Embryonic facial prominence (tissue), 1 donor: ENCODE measurements around the gene MRPL39.
"Not testable (repeated sequence)": the region's sequence is repeated elsewhere in the genome, so short reads cannot be mapped to it uniquely, and the experiment has no call there.

ENCODE experiments used
- DNase-seq: peaks from one replicate; pipeline ENCODE4 v3.0.0-alpha.2; 2016; ENCODE audit errors: extremely low spot score

MRPL39 gene

GRCh38 chr21:25607151-25608043, at the start of gene MRPL39:
Gene MRPL39 (minus strand): TSS chr21:25607481. CDS start chr21:25607475, 6 bp downstream.
- peak; percentile 78 for DNase-seq

DNA sequence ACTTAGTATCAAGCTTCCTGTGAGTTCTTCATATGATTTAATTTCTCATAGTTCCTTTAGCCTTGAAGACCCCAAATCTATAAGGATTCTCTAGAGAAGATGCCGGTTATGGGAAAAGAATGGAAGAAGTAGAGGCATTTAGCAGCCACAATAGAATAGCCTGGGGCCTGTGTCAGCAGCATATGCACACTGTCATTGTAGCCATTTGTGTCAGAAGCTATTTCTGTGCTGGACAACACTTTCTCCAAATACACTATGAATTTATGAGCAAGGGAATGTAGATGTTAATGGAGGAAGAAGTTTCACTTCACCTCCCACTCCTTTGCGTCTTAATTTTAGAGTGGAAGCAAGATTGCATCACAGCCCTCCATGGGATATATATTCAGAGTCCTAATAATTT, 49.1 kb upstream of the MRPL39 start:
- no peak for DNase-seq

GRCh38 chr21:25649146-25649545, 41.9 kb upstream of the MRPL39 start:
- DNase-seq: no peak

DNA sequence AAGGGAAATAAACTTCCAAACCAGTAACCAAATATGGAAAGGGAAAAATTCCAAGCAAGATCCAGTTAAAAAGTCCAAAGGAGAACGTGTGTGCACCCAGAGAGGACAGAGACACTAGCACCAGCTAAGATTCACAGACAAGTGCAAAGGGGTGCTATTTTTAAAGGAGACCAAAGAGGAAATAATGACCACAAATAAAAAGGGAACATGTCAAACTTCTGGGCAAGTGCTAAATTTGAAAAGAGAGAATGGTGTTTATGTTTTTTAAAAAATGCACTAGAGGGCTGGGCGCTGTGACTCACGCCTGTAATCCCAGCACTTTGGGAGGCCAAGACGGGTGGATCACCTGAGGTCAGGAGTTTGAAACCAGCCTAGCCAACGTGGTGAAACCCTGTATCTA, 40.4 kb upstream of the MRPL39 start:
- DNase-seq: no peak

DNA sequence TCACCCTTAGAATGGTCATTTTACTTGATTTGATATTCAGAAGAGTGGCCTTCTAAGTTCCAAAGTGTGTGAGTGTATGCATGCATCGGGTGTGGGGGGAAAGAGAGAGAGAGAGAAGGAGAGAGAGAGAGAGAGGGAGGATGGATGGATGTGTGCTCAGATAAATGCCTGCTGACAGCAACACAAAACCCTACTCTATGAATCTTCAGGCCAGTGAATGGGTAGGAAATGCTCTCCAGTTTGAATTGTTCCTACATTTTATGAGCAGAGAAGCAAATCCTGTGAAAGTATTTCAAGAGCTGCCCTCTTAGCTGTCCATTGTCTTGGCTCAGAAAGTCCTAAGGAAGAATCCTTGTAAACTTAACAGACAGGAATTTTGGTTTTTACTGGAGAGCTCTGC, 39.2 kb upstream of the MRPL39 start:
- no peak for DNase-seq

- no peak for DNase-seq
These were observed 36.2 kb upstream of the MRPL39 start for GRCh38 chr21:25643486-25643885.

- DNase-seq: no peak
These were observed 33.6 kb upstream of the MRPL39 start for GRCh38 chr21:25640943-25641292.

GRCh38 chr21:25640202-25640942, 33.1 kb upstream of the MRPL39 start:
- no peak for DNase-seq

DNA sequence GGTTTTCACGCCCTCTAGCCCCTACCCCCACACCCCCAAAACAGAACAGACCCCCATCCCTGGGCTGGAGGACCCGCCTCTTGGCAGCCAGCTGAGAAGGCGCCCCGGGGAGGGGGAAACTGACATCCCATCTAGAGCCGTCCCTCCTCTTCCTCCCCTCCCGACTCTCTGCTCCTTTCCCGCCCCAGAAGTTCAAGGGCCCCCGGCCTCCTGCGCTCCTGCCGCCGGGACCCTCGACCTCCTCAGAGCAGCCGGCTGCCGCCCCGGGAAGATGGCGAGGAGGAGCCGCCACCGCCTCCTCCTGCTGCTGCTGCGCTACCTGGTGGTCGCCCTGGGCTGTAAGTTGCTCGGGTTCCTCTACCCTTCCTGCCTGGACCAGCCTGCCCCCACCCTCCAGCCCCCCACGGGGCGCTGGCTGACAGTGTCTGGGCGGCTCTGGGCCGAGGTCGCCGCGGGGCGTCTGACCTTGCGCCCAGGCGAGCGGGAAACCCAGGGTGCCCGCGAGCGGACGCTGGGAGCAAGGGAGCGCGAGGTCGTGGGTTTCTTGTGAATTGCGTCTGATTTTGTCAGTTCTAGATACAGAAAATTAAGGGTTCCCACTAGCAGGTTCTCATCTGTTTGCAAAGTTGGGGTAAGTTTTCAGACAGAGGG, 32.4 kb upstream of the MRPL39 start:
- no peak for DNase-seq

- DNase-seq: peak; percentile 41
These were observed 31.6 kb upstream of the MRPL39 start, which contains the start of gene JAM2 for GRCh38 chr21:25638660-25639550. Gene JAM2 (plus strand): TSS chr21:25639258. CDS start chr21:25639822, 564 bp downstream.

GRCh38 chr21:25637851-25638659, 30.8 kb upstream of the MRPL39 start:
- DNase-seq: no peak

DNA sequence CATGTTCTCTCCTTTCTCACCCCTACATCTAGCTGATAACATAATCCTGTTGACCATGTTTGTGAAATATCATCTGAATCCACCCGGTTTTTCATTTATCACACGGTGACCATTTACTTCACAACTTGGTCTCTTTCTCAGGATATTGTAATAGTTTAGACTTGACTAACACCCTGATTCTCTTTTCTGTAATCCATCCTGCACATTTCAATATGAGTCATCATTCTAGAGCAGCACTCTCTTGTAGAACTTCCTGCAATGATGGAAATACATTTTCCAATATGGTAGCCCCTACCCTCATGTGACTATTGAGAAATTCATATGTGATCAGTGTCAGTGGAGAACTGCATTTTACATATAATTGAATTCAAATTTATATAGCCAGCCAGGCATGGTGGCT, 29.4 kb upstream of the MRPL39 start:
- no peak for DNase-seq

DNA sequence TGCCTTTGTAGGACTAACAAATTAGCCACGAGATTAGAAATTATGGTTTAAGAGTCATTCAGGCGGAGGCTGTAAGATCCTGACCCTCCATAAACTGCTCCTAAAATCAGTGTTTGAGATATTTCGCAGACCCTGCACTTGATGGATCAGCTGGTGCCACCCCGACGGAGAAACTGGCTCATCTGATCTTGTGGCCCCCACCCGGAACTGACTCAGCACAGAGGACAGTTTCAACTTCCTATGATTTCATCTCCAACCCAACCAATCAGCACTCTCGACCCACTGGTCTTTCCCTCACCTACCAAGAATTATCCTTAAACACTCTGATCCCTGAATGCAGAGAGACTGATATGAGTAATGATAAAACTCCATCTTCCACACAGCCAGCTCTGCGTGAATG, 28.0 kb upstream of the MRPL39 start:
- no peak for DNase-seq

DNA sequence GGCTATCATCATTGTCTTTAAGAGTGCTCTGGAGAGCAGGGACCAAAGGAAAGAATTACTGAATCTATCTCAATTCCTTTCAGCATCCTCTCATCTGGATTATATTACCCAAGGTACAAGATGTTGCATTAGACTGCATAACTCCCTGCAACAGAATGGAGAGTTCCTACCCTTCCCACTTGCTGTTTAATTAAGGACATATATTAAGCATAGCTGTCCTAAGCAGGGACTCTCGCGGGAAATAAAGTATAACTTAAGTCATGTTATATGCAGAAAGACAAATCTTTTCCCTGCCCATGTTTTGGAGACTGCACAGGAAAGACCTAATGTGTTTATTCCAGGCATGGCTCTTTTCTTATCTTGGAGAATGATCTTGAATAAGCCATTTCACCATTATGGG, 25.0 kb upstream of the MRPL39 start:
- DNase-seq: no peak

DNA sequence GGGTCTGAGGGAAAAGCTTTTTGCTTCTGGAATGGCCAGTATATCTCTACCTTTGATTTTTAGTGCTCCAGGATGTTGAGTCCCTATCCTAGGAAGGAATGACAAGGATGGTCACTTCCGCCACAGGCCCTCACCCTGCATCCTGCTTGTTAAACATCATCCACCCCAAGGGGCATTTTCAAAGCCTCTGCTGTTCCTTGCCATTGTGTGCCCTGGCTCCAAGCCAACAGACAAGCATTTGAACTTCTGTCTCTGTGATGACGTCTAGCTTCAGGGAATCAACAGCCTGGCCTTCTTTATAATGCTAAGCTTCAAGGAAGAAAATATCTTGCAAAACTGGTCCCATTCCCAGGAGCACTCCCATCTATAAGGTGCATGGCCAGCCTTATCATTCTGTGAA, 19.5 kb upstream of the MRPL39 start:
- DNase-seq: no peak

- DNase-seq: not testable (repeated sequence)
These were observed 18.7 kb upstream of the MRPL39 start for GRCh38 chr21:25625776-25626555.

DNA sequence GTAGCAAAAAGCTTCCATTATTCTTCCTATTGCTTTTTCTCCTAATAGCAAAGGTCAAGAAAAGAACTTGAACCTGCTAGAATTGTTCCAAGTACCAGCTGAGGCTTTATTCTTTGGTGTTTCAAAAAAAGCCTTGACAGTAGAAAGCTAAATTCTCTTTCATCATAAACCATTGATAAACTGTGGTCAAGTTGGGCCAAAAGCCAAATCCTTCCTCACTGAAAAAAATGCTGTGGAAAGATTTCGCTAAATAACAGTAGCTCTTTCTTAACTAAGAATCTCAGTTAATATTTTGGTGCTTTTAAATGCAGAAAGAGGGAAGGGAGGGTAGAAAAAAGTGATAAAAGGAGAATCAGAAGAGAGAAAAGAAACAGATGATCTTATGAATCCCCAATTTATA, 17.8 kb upstream of the MRPL39 start:
- no peak for DNase-seq

DNA sequence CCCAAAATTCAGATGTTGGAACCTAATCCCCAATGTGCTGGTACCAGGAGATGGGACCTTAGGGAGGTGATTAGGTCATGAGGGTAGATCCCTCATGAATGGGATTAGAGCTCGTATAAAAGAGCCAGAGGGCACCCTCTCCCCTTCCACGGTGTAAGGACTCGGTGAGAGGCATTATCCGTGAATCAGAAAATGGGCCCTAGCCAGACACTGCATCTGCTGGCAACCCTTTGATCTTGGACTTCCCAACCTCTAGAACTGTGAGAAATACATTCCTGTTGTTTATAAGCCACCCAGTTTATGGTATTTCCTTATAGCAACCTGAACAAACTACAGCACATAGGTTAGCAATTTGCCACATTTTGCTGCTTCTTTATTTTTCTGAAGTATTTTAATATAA, 17.2 kb upstream of the MRPL39 start:
- DNase-seq: no peak

DNA sequence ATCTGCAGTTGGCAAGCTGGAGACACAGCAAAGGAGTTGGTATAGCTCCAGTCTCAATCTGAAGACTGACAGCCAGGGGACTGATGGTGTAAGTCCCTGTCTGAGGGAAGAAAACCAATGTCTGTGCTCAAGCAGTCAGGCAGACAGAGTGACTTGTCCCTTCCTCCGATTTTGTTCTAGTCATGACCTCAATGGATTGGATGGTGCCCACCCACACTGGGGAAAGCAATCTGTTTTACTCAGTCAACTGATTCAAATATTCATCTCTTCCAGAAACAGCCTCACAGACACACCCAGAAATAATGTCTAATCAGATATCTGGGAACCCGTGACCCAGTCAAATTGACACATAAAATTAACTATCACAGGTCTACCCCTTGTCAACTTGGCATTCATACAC, 11.9 kb upstream of the MRPL39 start:
- DNase-seq: no peak

DNA sequence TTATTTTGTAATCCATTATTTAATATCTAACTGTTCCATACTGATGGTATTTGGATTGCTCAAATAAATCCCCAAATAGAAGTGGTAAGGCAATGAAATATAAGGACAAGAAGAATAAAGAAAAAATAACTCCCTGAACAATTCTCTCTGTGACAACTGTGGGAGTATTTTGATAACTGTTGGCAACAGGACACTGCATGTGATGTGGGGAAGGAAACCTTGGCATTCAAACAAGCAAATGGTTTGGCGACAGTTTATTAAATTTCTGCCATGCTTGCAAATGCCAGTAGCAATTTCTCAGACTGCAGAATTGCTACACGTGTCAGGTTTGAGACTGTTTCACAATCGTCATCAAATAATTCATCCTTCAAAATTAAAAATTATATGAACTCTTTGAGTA, 8.6 kb upstream of the MRPL39 start:
- no peak for DNase-seq
